ENCODE results near the gene CTNND2. TPM values are rescaled to one million over a fixed set of nuclear protein-coding genes. Genes with fewer than 3 reads are reported as not detected.

CTNND2 gene
- total and polyA plus RNA-seq, 10 of the 15 experiments (the other 5 are each of a cell fraction or from before 2014, with no cell fraction given) = 0.02 to 0.16 (median 0.04) TPM; not detected in 7

GRCh38 chr5:11355491-11355890 lies 548.8 kb downstream of the CTNND2 start:
- ChIA-PET RAD21 (ENCODE audit: unreplicated experiment) (no interaction called here), SMC1A (ENCODE audit: uncharacterized antibody, unreplicated experiment) (no interaction called here), CTCF (no interaction called here), POLR2A (no interaction called here)
- ATAC-seq (no peak), DNase-seq (ENCODE audit: low read depth, low spot score) (no peak), FAIRE-seq (no peak)
- no TSS peak for BruUV-seq (replicated peaks)
- no peaks in the 10 kb centered on the region for H3K36me3 ChIP-seq (ENCODE audit: control insufficient read depth in 2 of 2, insufficient read depth in 2 of 2, low read length in 1 of 2)
- TF ChIP-seq POU2F2 (IDR thresholded peaks at IDR 0.05; ENCODE audit: borderline replicate concordance, low read depth, low read length) = no peak
- no peak for TF ChIP-seq SRF (IDR thresholded peaks at IDR 0.05; ENCODE audit: low read depth in 2 of 2, low read length in 2 of 2)
- TF ChIP-seq RBBP5 (conservative IDR thresholded peaks at IDR 0.05) = no peak
- no peak for TF ChIP-seq BACH1 (IDR thresholded peaks at IDR 0.05; ENCODE audit: borderline replicate concordance)
- TF ChIP-seq TCF7 (IDR thresholded peaks at IDR 0.05; ENCODE audit: borderline replicate concordance) = no peak
- no peak for TF ChIP-seq CUX1 (IDR thresholded peaks at IDR 0.05; ENCODE audit: insufficient replicate concordance, low read depth, low read length)
- H3K79me2 ChIP-seq (ENCODE audit: control insufficient read depth, insufficient read depth, low read length) = no peaks in the 10 kb centered on the region
- H3K9ac ChIP-seq (ENCODE audit: control insufficient read depth, insufficient read depth, low read length) = no peak overlapping the region
- no peaks in the 10 kb centered on the region for H3K27me3 ChIP-seq (replicated peaks in 1 of 2; ENCODE audit: control insufficient read depth in 2 of 2, insufficient read depth in 2 of 2, low read length in 1 of 2)
- in situ Hi-C loops (cut with MboI) = no loop called here
- H3K9me3 ChIP-seq (replicated peaks; ENCODE audit: control insufficient read depth, insufficient read depth, low read length) = no peaks in the 10 kb centered on the region
- H4K20me1 ChIP-seq (ENCODE audit: control insufficient read depth, insufficient read depth) = no peaks in the 10 kb centered on the region
- H3K27ac ChIP-seq (ENCODE audit: control insufficient read depth, insufficient read depth) = no peak overlapping the region
- no peak overlapping the region for H3K4me2 ChIP-seq (ENCODE audit: control insufficient read depth, insufficient read depth)
- no peak overlapping the region for H2AFZ ChIP-seq (ENCODE audit: control insufficient read depth, low read depth, low read length)
- intact Hi-C loops (cut with micrococcal nuclease; ENCODE audit: unreplicated experiment) = no loop called here
- no peaks in the 10 kb centered on the region for H3K4me1 ChIP-seq (ENCODE audit: control insufficient read depth, insufficient read depth, low read length)
- H3K4me3 ChIP-seq = no peak overlapping the region

Measured in GM12878 (cell line).